Measurements from ENCODE around the gene DLG2.

The DLG2 gene

DNA sequence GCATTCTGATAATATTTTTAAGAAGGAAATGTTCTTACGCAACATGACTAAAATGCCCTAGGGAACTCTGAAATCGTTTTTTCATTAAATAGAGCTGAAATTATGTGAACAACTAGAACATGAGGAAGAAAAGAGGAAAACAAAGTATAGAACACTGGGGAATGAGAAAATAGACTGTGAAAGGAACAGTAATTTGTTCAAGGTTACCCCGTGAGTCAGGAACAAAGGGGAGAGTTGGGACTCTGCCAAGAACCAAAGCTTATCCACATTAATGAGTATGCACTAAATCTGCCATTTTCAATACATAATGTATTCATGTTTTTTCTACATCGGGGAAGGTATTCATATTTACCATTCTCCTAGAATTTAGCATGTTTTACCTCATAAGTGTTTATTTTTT lies 1379.2 kb downstream of the DLG2 start:
- no peaks in the 10 kb centered on the region for H3K4me1 Mint-ChIP-seq (ENCODE audit: low read depth)
- H3K36me3 Mint-ChIP-seq (ENCODE audit: low read depth), result no peaks in the 10 kb centered on the region
- no peaks in the 10 kb centered on the region for H3K9me3 Mint-ChIP-seq
- no peaks in the 10 kb centered on the region for H3K27me3 Mint-ChIP-seq
- H3K27ac Mint-ChIP-seq, result no peak overlapping the region
- no peak overlapping the region for H3K4me3 Mint-ChIP-seq
- intact Hi-C loops (cut with micrococcal nuclease), result no loop called here

DNA sequence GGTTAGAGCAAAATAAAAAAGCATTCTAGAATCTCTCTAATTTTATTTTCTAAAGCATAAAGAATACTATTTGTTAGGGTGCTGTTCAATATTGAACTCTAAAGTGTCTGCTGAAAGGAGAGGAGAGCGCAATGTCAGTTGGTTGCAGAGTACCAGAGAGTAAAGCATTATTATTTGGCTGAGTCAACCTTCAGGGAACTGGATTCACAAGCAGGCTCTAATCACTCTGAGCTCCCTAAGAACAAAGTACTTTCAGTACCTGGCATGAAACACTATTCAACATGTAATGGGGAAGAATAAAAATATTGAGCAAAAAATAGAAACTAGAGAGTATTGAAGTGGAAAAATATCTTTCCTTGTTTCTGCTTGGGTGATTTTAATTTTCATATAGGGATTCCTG lies 1380.0 kb downstream of the DLG2 start:
- no peaks in the 10 kb centered on the region for H3K27me3 Mint-ChIP-seq
- intact Hi-C loops (cut with micrococcal nuclease), result no loop called here
- no peak overlapping the region for H3K4me3 Mint-ChIP-seq
- no peak overlapping the region for H3K27ac Mint-ChIP-seq
- H3K4me1 Mint-ChIP-seq (ENCODE audit: low read depth), result no peaks in the 10 kb centered on the region
- H3K9me3 Mint-ChIP-seq, result no peaks in the 10 kb centered on the region
- no peaks in the 10 kb centered on the region for H3K36me3 Mint-ChIP-seq (ENCODE audit: low read depth)

DNA sequence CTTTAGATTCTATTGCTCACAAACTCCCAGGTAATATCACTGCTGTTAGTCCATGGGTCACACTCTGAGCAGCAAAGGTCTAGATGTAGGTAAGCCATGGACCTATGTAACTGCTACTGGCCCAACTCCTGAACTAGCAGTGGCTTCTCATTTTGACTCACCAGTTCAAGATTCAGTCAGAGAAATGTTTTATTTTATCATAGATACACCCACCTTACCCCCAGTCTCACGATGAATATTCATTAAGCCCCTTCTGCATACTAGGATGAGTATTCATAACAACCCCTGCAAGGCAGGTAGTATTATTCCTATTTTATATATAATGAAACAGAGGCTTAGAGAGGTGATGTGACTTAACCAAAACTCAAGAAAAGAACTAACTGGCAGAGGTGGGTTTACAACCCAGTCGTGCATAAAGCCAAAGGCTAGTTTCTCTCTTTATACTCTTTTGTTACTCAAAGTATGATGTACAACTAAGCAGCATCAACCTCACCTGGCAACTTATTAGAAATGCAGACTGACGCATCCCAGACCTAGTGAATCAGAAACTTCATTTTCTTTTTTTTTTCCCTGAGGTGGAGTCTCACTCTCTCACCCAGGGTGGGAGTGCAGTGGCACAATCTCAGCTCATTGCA lies 1383.4 kb downstream of the DLG2 start:
- intact Hi-C loops (cut with micrococcal nuclease), result no loop called here
- no peaks in the 10 kb centered on the region for H3K27me3 Mint-ChIP-seq
- H3K27ac Mint-ChIP-seq, result no peak overlapping the region
- no peak overlapping the region for H3K4me3 Mint-ChIP-seq
- H3K9me3 Mint-ChIP-seq, result no peaks in the 10 kb centered on the region
- no peaks in the 10 kb centered on the region for H3K36me3 Mint-ChIP-seq (ENCODE audit: low read depth)
- H3K4me1 Mint-ChIP-seq (ENCODE audit: low read depth), result no peaks in the 10 kb centered on the region

- H3K9me3 Mint-ChIP-seq, result no peaks in the 10 kb centered on the region
- H3K4me1 Mint-ChIP-seq (ENCODE audit: low read depth), result no peaks in the 10 kb centered on the region
- H3K27ac Mint-ChIP-seq, result no peak overlapping the region
- intact Hi-C loops (cut with micrococcal nuclease), result no loop called here
- no peaks in the 10 kb centered on the region for H3K36me3 Mint-ChIP-seq (ENCODE audit: low read depth)
- no peak overlapping the region for H3K4me3 Mint-ChIP-seq
- H3K27me3 Mint-ChIP-seq, result no peaks in the 10 kb centered on the region
Observed at GRCh38 chr11:84241343-84242131, 1385.6 kb downstream of the DLG2 start.

DNA sequence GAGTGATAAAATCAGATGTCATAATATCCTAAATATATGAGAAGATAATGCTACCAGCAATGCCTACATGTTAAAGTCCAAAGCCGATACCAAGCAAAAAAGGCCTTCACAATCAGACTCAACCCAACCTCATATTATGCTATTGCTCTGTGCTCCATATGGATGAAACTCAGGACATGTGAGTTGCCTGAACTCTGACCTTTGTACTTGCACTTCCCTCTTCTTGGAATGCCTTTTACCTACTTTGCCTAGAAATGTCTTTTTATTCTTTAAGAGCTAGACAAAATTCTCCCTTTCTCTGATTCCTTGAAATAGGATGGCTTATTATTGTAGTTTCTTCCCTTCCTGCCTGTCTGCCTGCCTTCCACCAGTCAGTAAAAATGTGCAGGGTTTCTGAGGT lies 1386.3 kb downstream of the DLG2 start:
- no peaks in the 10 kb centered on the region for H3K9me3 Mint-ChIP-seq
- intact Hi-C loops (cut with micrococcal nuclease), result no loop called here

DNA sequence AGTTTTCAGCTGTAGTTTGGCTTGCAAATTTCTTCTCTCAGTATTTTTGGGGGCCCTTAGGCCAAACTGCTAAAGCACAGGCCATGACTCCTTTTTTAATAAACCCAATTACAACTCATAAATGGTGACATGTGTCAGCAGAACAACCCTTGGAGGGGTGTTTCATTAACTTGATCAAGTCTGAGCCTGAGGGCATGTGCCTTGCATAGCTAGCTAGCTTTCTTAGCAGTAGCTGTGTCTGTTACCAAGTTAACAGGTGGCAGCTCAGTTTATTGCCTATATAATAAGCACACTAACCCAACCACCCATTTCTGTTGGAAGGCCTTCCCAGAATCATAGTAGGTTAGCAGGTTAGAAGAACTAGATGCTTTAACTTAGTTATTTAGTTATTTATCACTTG lies 1390.7 kb downstream of the DLG2 start:
- no peaks in the 10 kb centered on the region for H3K27me3 Mint-ChIP-seq
- no peaks in the 10 kb centered on the region for H3K9me3 Mint-ChIP-seq
- no peak overlapping the region for H3K27ac Mint-ChIP-seq
- H3K4me3 Mint-ChIP-seq, result no peak overlapping the region
- H3K4me1 Mint-ChIP-seq (ENCODE audit: low read depth), result no peaks in the 10 kb centered on the region
- no peaks in the 10 kb centered on the region for H3K36me3 Mint-ChIP-seq (ENCODE audit: low read depth)
- intact Hi-C loops (cut with micrococcal nuclease), result no loop called here

More for the DNA sequence above, 1386.3 kb downstream of the DLG2 start:
- Mint-ChIP-seq H3K4me3 (no peak overlapping the region), H3K4me1 (ENCODE audit: low read depth) (no peaks in the 10 kb centered on the region), H3K27me3 (no peaks in the 10 kb centered on the region), H3K36me3 (ENCODE audit: low read depth) (no peaks in the 10 kb centered on the region), H3K27ac (no peak overlapping the region)

- no peaks in the 10 kb centered on the region for H3K9me3 Mint-ChIP-seq
- no peak overlapping the region for H3K4me3 Mint-ChIP-seq
- H3K27ac Mint-ChIP-seq, result no peak overlapping the region
- no peaks in the 10 kb centered on the region for H3K27me3 Mint-ChIP-seq
- H3K4me1 Mint-ChIP-seq (ENCODE audit: low read depth), result no peaks in the 10 kb centered on the region
- no peaks in the 10 kb centered on the region for H3K36me3 Mint-ChIP-seq (ENCODE audit: low read depth)
- intact Hi-C loops (cut with micrococcal nuclease), result no loop called here
Observed at GRCh38 chr11:84234462-84235202, 1392.5 kb downstream of the DLG2 start.

DNA sequence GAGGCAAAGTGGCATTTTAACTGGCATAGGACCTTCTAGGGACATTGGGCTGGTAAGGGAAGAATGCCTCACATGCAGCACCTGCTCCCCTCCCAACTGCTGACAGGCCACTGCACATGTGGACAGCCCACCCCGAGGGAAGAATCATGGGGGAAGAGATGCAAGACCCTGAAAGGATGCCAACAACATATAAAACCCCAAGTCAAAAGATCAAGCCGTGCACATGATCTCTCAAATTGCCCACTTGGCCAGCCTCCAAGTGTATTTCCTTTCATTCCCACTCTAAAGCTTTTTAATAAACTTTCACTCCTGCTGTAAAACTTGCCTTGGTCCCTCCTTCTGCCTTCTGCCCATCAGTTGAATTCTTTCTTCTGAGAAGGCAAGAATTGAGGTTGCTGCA lies 1393.1 kb downstream of the DLG2 start:
- Mint-ChIP-seq H3K4me1 (ENCODE audit: low read depth) (no peaks in the 10 kb centered on the region), H3K27me3 (no peaks in the 10 kb centered on the region), H3K9me3 (no peaks in the 10 kb centered on the region), H3K27ac (no peak overlapping the region), H3K36me3 (ENCODE audit: low read depth) (no peaks in the 10 kb centered on the region), H3K4me3 (no peak overlapping the region)
- intact Hi-C loops (cut with micrococcal nuclease), result no loop called here

- Mint-ChIP-seq H3K36me3 (ENCODE audit: low read depth) (no peaks in the 10 kb centered on the region), H3K4me1 (ENCODE audit: low read depth) (no peaks in the 10 kb centered on the region), H3K27ac (no peak overlapping the region), H3K9me3 (no peaks in the 10 kb centered on the region), H3K27me3 (no peaks in the 10 kb centered on the region), H3K4me3 (no peak overlapping the region)
- intact Hi-C loops (cut with micrococcal nuclease), result no loop called here
Observed at GRCh38 chr11:84232511-84232910, 1394.6 kb downstream of the DLG2 start.

DNA sequence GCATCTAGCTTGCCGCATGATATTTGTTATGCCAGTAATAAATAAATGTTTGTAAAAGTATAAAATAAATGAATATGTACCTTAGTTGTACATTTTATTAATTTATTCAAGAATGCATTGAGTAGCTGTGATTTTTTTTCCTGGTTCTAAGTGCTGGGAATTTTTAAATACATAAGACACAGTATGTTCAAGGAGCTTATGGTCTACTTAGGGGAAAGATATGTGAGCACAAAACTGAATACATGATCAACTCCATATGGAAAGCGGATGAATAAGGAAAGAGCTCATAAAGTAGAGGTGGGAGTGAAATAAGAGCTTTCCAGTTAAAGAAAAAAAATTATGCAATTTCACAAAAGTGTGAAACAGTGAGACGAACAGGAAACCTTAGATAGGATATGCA lies 1396.7 kb downstream of the DLG2 start:
- Mint-ChIP-seq H3K9me3 (no peaks in the 10 kb centered on the region), H3K36me3 (ENCODE audit: low read depth) (no peaks in the 10 kb centered on the region), H3K4me3 (no peak overlapping the region), H3K27ac (no peak overlapping the region), H3K4me1 (ENCODE audit: low read depth) (no peaks in the 10 kb centered on the region), H3K27me3 (no peaks in the 10 kb centered on the region)
- intact Hi-C loops (cut with micrococcal nuclease), result no loop called here

GRCh38 chr11:84227970-84228665 lies 1399.0 kb downstream of the DLG2 start:
- Mint-ChIP-seq H3K27ac (no peak overlapping the region), H3K4me1 (ENCODE audit: low read depth) (no peaks in the 10 kb centered on the region), H3K36me3 (ENCODE audit: low read depth) (no peaks in the 10 kb centered on the region)

GRCh38 chr11:84224042-84224441 lies 1403.1 kb downstream of the DLG2 start:
- Mint-ChIP-seq H3K36me3 (ENCODE audit: low read depth) (no peaks in the 10 kb centered on the region), H3K27ac (no peak overlapping the region), H3K4me3 (no peak overlapping the region), H3K27me3 (no peaks in the 10 kb centered on the region), H3K9me3 (no peaks in the 10 kb centered on the region), H3K4me1 (ENCODE audit: low read depth) (no peaks in the 10 kb centered on the region)
- intact Hi-C loops (cut with micrococcal nuclease), result no loop called here

More at GRCh38 chr11:84227970-84228665, 1399.0 kb downstream of the DLG2 start:
- intact Hi-C loops (cut with micrococcal nuclease), result no loop called here
- Mint-ChIP-seq H3K4me3 (no peak overlapping the region), H3K9me3 (no peaks in the 10 kb centered on the region), H3K27me3 (no peaks in the 10 kb centered on the region)

GRCh38 chr11:84218318-84218717 lies 1408.8 kb downstream of the DLG2 start:
- no peak overlapping the region for H3K27ac Mint-ChIP-seq
- no peaks in the 10 kb centered on the region for H3K36me3 Mint-ChIP-seq (ENCODE audit: low read depth)
- H3K4me3 Mint-ChIP-seq, result no peak overlapping the region
- intact Hi-C loops (cut with micrococcal nuclease), result no loop called here
- H3K27me3 Mint-ChIP-seq, result no peaks in the 10 kb centered on the region
- H3K4me1 Mint-ChIP-seq (ENCODE audit: low read depth), result no peaks in the 10 kb centered on the region
- H3K9me3 Mint-ChIP-seq, result no peaks in the 10 kb centered on the region

GRCh38 chr11:84215672-84216071 lies 1411.5 kb downstream of the DLG2 start:
- no peaks in the 10 kb centered on the region for H3K27me3 Mint-ChIP-seq
- no peaks in the 10 kb centered on the region for H3K4me1 Mint-ChIP-seq (ENCODE audit: low read depth)
- no peak overlapping the region for H3K4me3 Mint-ChIP-seq
- intact Hi-C loops (cut with micrococcal nuclease), result no loop called here
- H3K27ac Mint-ChIP-seq, result no peak overlapping the region
- no peaks in the 10 kb centered on the region for H3K36me3 Mint-ChIP-seq (ENCODE audit: low read depth)
- no peaks in the 10 kb centered on the region for H3K9me3 Mint-ChIP-seq
